Esophagus muscularis mucosa (tissue), 4 donors: ENCODE data around the gene CES2. TPM values are rescaled to one million over a fixed set of nuclear protein-coding genes. Genes with fewer than 3 reads are reported as not detected.

Source experiments
- DNase-seq: peaks from one replicate; pipeline ENCODE4 v3.0.0-alpha.2; 2017; ENCODE audit errors: extremely low spot score
- H3K27ac ChIP-seq, 4 donors: fragments of 200-600 bp; sonication (generic); replicated peaks in 1 of 4; 1 replicate in 3 of 4; 2 replicates in 1 of 4; pipeline ENCODE4 v1.5.1; 2016 to 2019; ENCODE audit warnings: mild to moderate bottlenecking in 1 of 4
- H3K27me3 ChIP-seq, 4 donors: fragments of 200-600 bp; sonication (generic); one replicate each; pipeline versions ENCODE4 v1.5.1 to v1.6.0; 2016 to 2019
- H3K36me3 ChIP-seq, 4 donors: fragments of 200-600 bp; sonication (generic); one replicate each; pipeline ENCODE4 v1.5.1; 2016 to 2019
- H3K4me1 ChIP-seq, 4 donors: fragments of 200-600 bp; sonication (generic); one replicate each; pipeline ENCODE4 v1.5.1; 2016 to 2019
- H3K4me3 ChIP-seq, 4 donors: fragments of 200-600 bp; sonication (generic); 1 replicate in 2 of 4; 2 replicates in 2 of 4; pipeline ENCODE4 v1.5.1; 2016 to 2019; ENCODE audit warnings: mild to moderate bottlenecking in 4 of 4, moderate library complexity in 1 of 4
- H3K9me3 ChIP-seq, 4 donors: fragments of 200-600 bp; sonication (generic); 1 replicate in 3 of 4; 2 replicates in 1 of 4; pipeline ENCODE4 v1.5.1; 2016 to 2019
- CTCF ChIP-seq, 3 experiments: fragments of 200-600 bp in 2 of 3; fragments of 450-650 bp in 1 of 3; sonication (generic) in 2 of 3; IDR thresholded peaks; one replicate each; pipeline ENCODE4 v1.5.1; 2017 to 2019; ENCODE audit warnings: antibody characterized with exemption in 3 of 3, mild to moderate bottlenecking in 2 of 3, moderate library complexity in 1 of 3
- EP300 ChIP-seq: sonication (generic); formaldehyde crosslinking; IDR thresholded peaks from one replicate; pipeline ENCODE4 v1.6.1; 2017; ENCODE audit warnings: antibody characterized with exemption
- POLR2A ChIP-seq: fragments of 450-650 bp; IDR thresholded peaks from one replicate; pipeline ENCODE4 v1.6.1; 2017; ENCODE audit warnings: antibody characterized with exemption, moderate library complexity, mild to moderate bottlenecking, low read depth
- POLR2AphosphoS5 ChIP-seq, 2 donors: sonication (generic); formaldehyde crosslinking; IDR thresholded peaks; one replicate each; pipeline ENCODE4 v1.6.1; 2017; ENCODE audit warnings: antibody characterized with exemption in 2 of 2
- WGBS: methylation state at CpG from one replicate; pipeline ENCODE4 v1.1.5; 2018; 5-methylcytosine and 5-hydroxymethylcytosine counted together
- intact Hi-C: fragments of 100-400 bp; cut with DNase I; formaldehyde crosslinking; loops from one replicate; pipeline ENCODE4 v1.15.1; 2023
- total RNA-seq, 4 donors: library from RNA; depleted of rRNA; stranded (reverse); fragments of >200 nt; gene quantifications; one replicate each; pipeline versions ENCODE4 v1.1.0 to v1.2.1, GENCODE V29; 2016

Gene CES2
- total RNA-seq, 4 donors from 2014 or later = 22.0 to 29.7 (median 26.8) TPM

- H3K9me3 ChIP-seq = no peaks in the 10 kb centered on the region
These were observed 36.4 kb upstream of the CES2 start for GRCh38 chr16:66898933-66899309.

GRCh38 chr16:66899310-66899944 lies 35.9 kb upstream of the CES2 start:
- 69% methylated on average over 4 of the region's 6 CpGs for WGBS
- no peak for DNase-seq
- Histone ChIP-seq H3K4me3 (no peak overlapping the region), H3K27ac (peak overlapping the region; percentile 86 to 91 (median 90)), H3K36me3 (no peaks in the 10 kb centered on the region), H3K27me3 (no peaks in the 10 kb centered on the region), H3K9me3 (no peaks in the 10 kb centered on the region), H3K4me1 (peaks cover 38 to 81% (median 75%) of the 10 kb centered on the region in 4 donors)
- intact Hi-C loops = loop anchor here (5.0 kb wide), 1 partner anchor 258 kb away; the partner anchor contains the start of genes FBXL8 and TRADD
- no peak for TF ChIP-seq EP300

More at GRCh38 chr16:66898933-66899309, 36.4 kb upstream of the CES2 start:
- DNase-seq = no peak
- TF ChIP-seq CTCF (IDR thresholded peaks at IDR 0.05) (no peak), EP300 (no peak), POLR2A (no peak), POLR2AphosphoS5 (IDR thresholded peaks at IDR 0.05) (no peak)
- 86% methylated on average over 2 of the region's 2 CpGs for WGBS
- peak overlapping the region; percentile 86 to 91 (median 90) for H3K27ac ChIP-seq
- intact Hi-C loops = loop anchor here (5.0 kb wide), 1 partner anchor 258 kb away; the partner anchor contains the start of genes FBXL8 and TRADD
- H3K36me3 ChIP-seq = no peaks in the 10 kb centered on the region
- H3K4me1 ChIP-seq = peaks cover 38 to 76% (median 70%) of the 10 kb centered on the region in 4 donors
- no peak overlapping the region for H3K4me3 ChIP-seq
- no peaks in the 10 kb centered on the region for H3K27me3 ChIP-seq

- intact Hi-C loops = loop anchor here (5.0 kb wide), 1 partner anchor 257 kb away; the partner anchor contains the start of genes FBXL8 and TRADD
These were observed 35.2 kb upstream of the CES2 start for GRCh38 chr16:66899945-66900710.

GRCh38 chr16:66900721-66901441 lies 34.4 kb upstream of the CES2 start:
- intact Hi-C loops = no loop called here
- H3K27me3 ChIP-seq = no peaks in the 10 kb centered on the region
- H3K4me1 ChIP-seq = peaks cover 46 to 88% (median 86%) of the 10 kb centered on the region in 4 donors
- H3K36me3 ChIP-seq = no peaks in the 10 kb centered on the region
- H3K27ac ChIP-seq = peak overlapping the region; percentile 86 to 91 (median 90)
- no peak overlapping the region for H3K4me3 ChIP-seq
- no peaks in the 10 kb centered on the region for H3K9me3 ChIP-seq
- WGBS = 41% methylated on average over 7 of the region's 7 CpGs
- TF ChIP-seq CTCF (IDR thresholded peaks at IDR 0.05) = no peak
- no peak for TF ChIP-seq POLR2A
- TF ChIP-seq POLR2AphosphoS5 (IDR thresholded peaks at IDR 0.05) = peak in 1 of 2 donors; percentile 78
- TF ChIP-seq EP300 = no peak
- DNase-seq = no peak

More at GRCh38 chr16:66899945-66900710, 35.2 kb upstream of the CES2 start:
- H3K9me3 ChIP-seq = no peaks in the 10 kb centered on the region
- H3K4me1 ChIP-seq = peaks cover 38 to 88% (median 81%) of the 10 kb centered on the region in 4 donors
- WGBS = 22% methylated on average over 8 of the region's 9 CpGs
- TF ChIP-seq POLR2A (no peak), EP300 (no peak), POLR2AphosphoS5 (IDR thresholded peaks at IDR 0.05) (peak; percentile 71 to 74)
- H3K36me3 ChIP-seq = no peaks in the 10 kb centered on the region
- peak overlapping the region; percentile 86 to 91 (median 90) for H3K27ac ChIP-seq
- H3K4me3 ChIP-seq = no peak overlapping the region
- H3K27me3 ChIP-seq = no peaks in the 10 kb centered on the region
- no peak for DNase-seq

- H3K4me3 ChIP-seq = no peak overlapping the region
- TF ChIP-seq POLR2AphosphoS5 (IDR thresholded peaks at IDR 0.05) = no peak
- no peak for TF ChIP-seq EP300
- TF ChIP-seq POLR2A = no peak
- no peak for TF ChIP-seq CTCF (IDR thresholded peaks at IDR 0.05)
- H3K36me3 ChIP-seq = no peaks in the 10 kb centered on the region
- DNase-seq = no peak
- WGBS = 80% methylated on average over 9 of the region's 10 CpGs
- H3K27me3 ChIP-seq = no peaks in the 10 kb centered on the region
- H3K9me3 ChIP-seq = no peaks in the 10 kb centered on the region
- intact Hi-C loops = no loop called here
- peaks cover 53 to 94% (median 93%) of the 10 kb centered on the region in 4 donors for H3K4me1 ChIP-seq
- peak overlapping the region; percentile 86 to 91 (median 90) for H3K27ac ChIP-seq
These were observed 33.7 kb upstream of the CES2 start for GRCh38 chr16:66901626-66902025.
